H1 (cell line): ENCODE data around the gene RBMS1. TPM values are rescaled to one million over a fixed set of nuclear protein-coding genes. Genes with fewer than 3 reads are reported as not detected.

ENCODE experiments used
- CTCF ChIA-PET: fragments of 300-600 bp; sonication (Branson Sonifier 250); formaldehyde crosslinking; loops from one replicate; lab custom pipeline; 2021; ENCODE audit not compliant: partially characterized antibody; lab: Charles Lee
- POLR2A ChIA-PET: fragments of 300-600 bp; sonication (Branson Sonifier 250); formaldehyde crosslinking; loops from one replicate; lab custom pipeline; 2021; ENCODE audit warnings: inconsistent platforms; ENCODE audit not compliant: partially characterized antibody; lab: Charles Lee
- DNase-seq, 2 experiments: peaks; one replicate each; pipeline versions ENCODE4 v3.0.0 to v3.0.0-alpha.2; 2010 to 2022; ENCODE audit warnings: low spot score in 2 of 2, low read depth in 1 of 2, mixed read lengths in 1 of 2
- FAIRE-seq: peaks from 2 replicates; lab custom pipeline; 2011; peaks lifted over from hg19 to GRCh38; lab: Jason Lieb, UNC
- H2AFZ ChIP-seq: 2 replicates; pipeline ENCODE4 v1.8.1; 2012; ENCODE audit warnings: low read length, inconsistent platforms
- H2AK5ac ChIP-seq: 2 replicates; pipeline ENCODE4 v1.6.1; 2013; ENCODE audit warnings: low read depth, low read length
- H2BK120ac ChIP-seq: replicated peaks from 2 replicates; pipeline ENCODE3; 2013; ENCODE audit warnings: low read depth, low read length, inconsistent platforms
- H2BK12ac ChIP-seq: 2 replicates; pipeline ENCODE4 v1.6.1; 2013; ENCODE audit warnings: low read depth, low read length
- H2BK15ac ChIP-seq: 2 replicates; pipeline ENCODE4 v1.6.1; 2013; ENCODE audit warnings: low read length
- H2BK20ac ChIP-seq: 2 replicates; pipeline ENCODE4 v1.6.1; 2013; ENCODE audit warnings: low read length
- H2BK5ac ChIP-seq: 2 replicates; pipeline ENCODE4 v1.6.1; 2013; ENCODE audit warnings: low read depth, low read length
- H3K14ac ChIP-seq: 2 replicates; pipeline ENCODE4 v1.6.1; 2013; ENCODE audit warnings: inconsistent platforms; ENCODE audit not compliant: insufficient read length
- H3K18ac ChIP-seq: 2 replicates; pipeline ENCODE4 v1.6.1; 2013; ENCODE audit warnings: low read length; ENCODE audit errors: extremely low read depth
- H3K23ac ChIP-seq: 2 replicates; pipeline ENCODE4 v1.6.1; 2013; ENCODE audit warnings: inconsistent platforms; ENCODE audit not compliant: insufficient read length
- H3K23me2 ChIP-seq: 2 replicates; pipeline ENCODE4 v1.6.1; 2013; ENCODE audit warnings: low read depth, low read length
- H3K27ac ChIP-seq: 2 replicates; pipeline ENCODE4 v1.6.1; 2011; ENCODE audit warnings: low read depth, low read length, inconsistent platforms
- H3K27me3 ChIP-seq, 4 experiments: replicated peaks in 1 of 4; 1 replicate in 1 of 4; 2 replicates in 3 of 4; pipeline versions ENCODE4 v1.6.1 to v1.8.1; 2011 to 2013; ENCODE audit warnings: low read length in 3 of 4, mild to moderate bottlenecking in 3 of 4, inconsistent platforms in 2 of 4, mixed read lengths in 2 of 4, moderate library complexity in 1 of 4; ENCODE audit not compliant: control insufficient read depth in 3 of 4, insufficient read depth in 3 of 4; ENCODE audit errors: extremely low read depth in 1 of 4
- H3K36me3 ChIP-seq, 4 experiments: 2 replicates each; pipeline versions ENCODE4 v1.6.1 to v1.8.1; 2011 to 2013; ENCODE audit warnings: mild to moderate bottlenecking in 4 of 4, low read length in 3 of 4, moderate library complexity in 2 of 4, control low read depth in 1 of 4, inconsistent platforms in 1 of 4; ENCODE audit not compliant: insufficient read depth in 4 of 4, control insufficient read depth in 2 of 4
- H3K4ac ChIP-seq: replicated peaks from 2 replicates; pipeline ENCODE3; 2013; ENCODE audit warnings: low read length, low read depth, mixed read lengths, inconsistent platforms; ENCODE audit not compliant: insufficient read length
- H3K4me1 ChIP-seq, 4 experiments: replicated peaks in 1 of 4; 1 replicate in 1 of 4; 2 replicates in 3 of 4; pipeline versions ENCODE4 v1.6.1 to v1.8.1; 2011 to 2013; ENCODE audit warnings: low read length in 3 of 4, inconsistent platforms in 2 of 4, mixed read lengths in 1 of 4; ENCODE audit not compliant: insufficient read depth in 4 of 4, control insufficient read depth in 3 of 4
- H3K4me2 ChIP-seq, 2 experiments: 2 replicates each; pipeline versions ENCODE4 v1.6.1 to v1.8.1; 2011 to 2013; ENCODE audit warnings: low read depth in 2 of 2, low read length in 2 of 2, control low read depth in 1 of 2, inconsistent platforms in 1 of 2, mild to moderate bottlenecking in 1 of 2; ENCODE audit not compliant: insufficient read depth in 1 of 2
- H3K4me3 ChIP-seq, 4 experiments: fragments of 200-600, 300-600 bp in 1 of 4; sonication (generic), shearing (Covaris generic), sonication (Bioruptor Twin) in 1 of 4; 2 replicates each; pipeline versions ENCODE4 v1.5.1 to v1.8.1; 2011 to 2016; ENCODE audit warnings: low read length in 4 of 4, low read depth in 3 of 4, control low read depth in 2 of 4, inconsistent platforms in 2 of 4, mild to moderate bottlenecking in 2 of 4, mixed read lengths in 1 of 4, moderate library complexity in 1 of 4; ENCODE audit not compliant: insufficient read depth in 2 of 4; ENCODE audit errors: extremely low read depth in 1 of 4
- H3K56ac ChIP-seq: replicated peaks from 2 replicates; pipeline ENCODE3; 2013; ENCODE audit warnings: low read depth, mild to moderate bottlenecking, mixed read lengths, low read length, inconsistent platforms; ENCODE audit not compliant: insufficient read length
- H3K79me1 ChIP-seq: 2 replicates; pipeline ENCODE4 v1.6.1; 2013; ENCODE audit warnings: low read depth, low read length, control low read depth
- H3K79me2 ChIP-seq, 2 experiments: 2 replicates each; pipeline versions ENCODE4 v1.6.1 to v1.8.1; 2012 to 2013; ENCODE audit warnings: low read length in 2 of 2, mild to moderate bottlenecking in 2 of 2, inconsistent platforms in 1 of 2; ENCODE audit not compliant: insufficient read depth in 2 of 2, control insufficient read depth in 1 of 2
- H3K9ac ChIP-seq, 4 experiments: replicated peaks in 1 of 4; 1 replicate in 1 of 4; 2 replicates in 3 of 4; pipeline versions ENCODE4 v1.6.1 to v1.8.1; 2011 to 2013; ENCODE audit warnings: low read depth in 3 of 4, low read length in 3 of 4, control low read depth in 2 of 4, mild to moderate bottlenecking in 2 of 4, moderate library complexity in 2 of 4, inconsistent platforms in 1 of 4; ENCODE audit errors: extremely low read depth in 1 of 4
- H3K9me3 ChIP-seq, 2 experiments: 2 replicates each; pipeline versions ENCODE4 v1.6.1 to v1.8.1; 2012 to 2013; ENCODE audit warnings: mild to moderate bottlenecking in 2 of 2, moderate library complexity in 2 of 2, control low read depth in 1 of 2, inconsistent platforms in 1 of 2, low read depth in 1 of 2, low read length in 1 of 2, mixed read lengths in 1 of 2; ENCODE audit not compliant: insufficient read depth in 2 of 2
- H4K20me1 ChIP-seq, 2 experiments: replicated peaks in 1 of 2; 2 replicates each; pipeline versions ENCODE3 to v1.8.1; 2011 to 2013; ENCODE audit warnings: inconsistent platforms in 2 of 2, low read length in 2 of 2, mild to moderate bottlenecking in 1 of 2; ENCODE audit not compliant: insufficient read depth in 2 of 2, control insufficient read depth in 1 of 2
- H4K5ac ChIP-seq: 2 replicates; pipeline ENCODE4 v1.6.1; 2013; ENCODE audit warnings: low read length, low read depth, mixed read lengths, inconsistent platforms; ENCODE audit not compliant: insufficient read length
- H4K8ac ChIP-seq: 2 replicates; pipeline ENCODE4 v1.8.0; 2013; ENCODE audit warnings: mild to moderate bottlenecking, moderate library complexity, low read length, inconsistent platforms; ENCODE audit not compliant: insufficient read depth; ENCODE audit errors: extremely low read depth
- H4K91ac ChIP-seq: replicated peaks from 2 replicates; pipeline ENCODE3; 2013; ENCODE audit warnings: low read length, mixed read lengths, inconsistent platforms; ENCODE audit not compliant: insufficient read length
- ATF2 ChIP-seq: IDR thresholded peaks from 2 replicates; pipeline ENCODE4 v1.6.1; 2012; ENCODE audit warnings: low read length, inconsistent platforms
- CBX8 ChIP-seq: fragments of 300-800, 300-1000 bp; sonication (generic); IDR thresholded peaks from 2 replicates; pipeline ENCODE4 v1.7.1; 2016; ENCODE audit warnings: low read depth, low read length, borderline replicate concordance
- CHD2 ChIP-seq: IDR thresholded peaks from 2 replicates; pipeline ENCODE4 v1.6.1; 2012; ENCODE audit warnings: low read length, improper control_type of control experiment
- FOSL1 ChIP-seq: IDR thresholded peaks from 2 replicates; pipeline ENCODE4 v1.6.1; 2011; ENCODE audit warnings: mild to moderate bottlenecking, low read depth, low read length, moderate library complexity; ENCODE audit not compliant: insufficient read depth
- KDM4A ChIP-seq: IDR thresholded peaks from one replicate; pipeline ENCODE4 v1.7.1; 2012; ENCODE audit warnings: low read depth, mild to moderate bottlenecking, moderate library complexity, low read length, inconsistent platforms; ENCODE audit not compliant: severe bottlenecking
- NRF1 ChIP-seq: IDR thresholded peaks from 2 replicates; pipeline ENCODE4 v1.6.1; 2011; ENCODE audit warnings: mild to moderate bottlenecking, low read depth, low read length, improper control_type of control experiment
- RBBP5 ChIP-seq: IDR thresholded peaks from 2 replicates; pipeline ENCODE4 v1.7.1; 2012; ENCODE audit warnings: low read depth, mild to moderate bottlenecking, inconsistent platforms, low read length, moderate library complexity, borderline replicate concordance
- SP2 ChIP-seq: IDR thresholded peaks from 2 replicates; pipeline ENCODE4 v1.6.1; 2012; ENCODE audit warnings: mild to moderate bottlenecking, low read length, inconsistent platforms
- TAF1 ChIP-seq: IDR thresholded peaks from 2 replicates; pipeline ENCODE4 v1.6.1; 2011; ENCODE audit warnings: mild to moderate bottlenecking, low read depth, low read length
- WGBS, 2 experiments: shearing (Covaris generic) in 1 of 2; methylation state at CpG; one replicate each; pipeline versions ENCODE4 v1.1.6 to v1.1.7; 2013 to 2015; ENCODE audit warnings: low lambda C conversion rate in 2 of 2, mixed read lengths in 2 of 2, inconsistent platforms in 1 of 2, low coverage in 1 of 2, missing lambda C conversion rate in 1 of 2; ENCODE audit not compliant: insufficient replicate concordance in 2 of 2, insufficient coverage in 1 of 2, insufficient read length in 1 of 2; ENCODE audit errors: extremely low coverage in 1 of 2, missing lambda C conversion rate in 1 of 2; 5-methylcytosine and 5-hydroxymethylcytosine counted together
- polyA plus RNA-seq, 7 experiments: library from polyadenylated mRNA; depleted of rRNA in 3 of 7; stranded (reverse) in 5 of 7; unstranded in 2 of 7; fragments of >200 nt in 5 of 7; fragments of 200-250 nt in 2 of 7; gene quantifications; 1 replicate in 5 of 7; 2 replicates in 1 of 7; 4 replicates in 1 of 7; pipeline versions ENCODE4 v1.2.1 to v1.2.3, GENCODE V29; 2011 to 2013; ENCODE audit warnings: missing spikeins in 2 of 7, mixed read lengths in 2 of 7
- total RNA-seq: library from RNA; stranded (reverse); fragmentation: NEBNext Ultra II Directional; extraction: Animal tissue kit (Norgen Biotek cat#: 25700); gene quantifications from 2 replicates; pipeline ENCODE4 v1.2.1, GENCODE V29; 2021

The RBMS1 gene
- total and polyA plus RNA-seq, 2 of the 8 experiments (the other 6 are each of a cell fraction or from before 2014, with no cell fraction given): 53.7 to 60.0 TPM

- no peak overlapping the region for H4K5ac ChIP-seq
- H3K18ac ChIP-seq: no peak overlapping the region
- H3K79me1 ChIP-seq: no peaks in the 10 kb centered on the region
- H2AFZ ChIP-seq: no peak overlapping the region
- FAIRE-seq: no peak
- no peak overlapping the region for H2BK120ac ChIP-seq
- H3K4me1 ChIP-seq: peaks cover 0 to 5% (median 4%) of the 10 kb centered on the region in 4 experiments; a peak in 3 of 7 replicates
- no peaks in the 10 kb centered on the region; a peak in 1 of 7 replicates for H3K27me3 ChIP-seq
- 96% methylated on average over 4 of the region's 4 CpGs; no CpG with 5 or more reads in 1 of the 2 experiments for WGBS, 2 experiments
- no peak overlapping the region for H3K27ac ChIP-seq
- no peak overlapping the region for H3K56ac ChIP-seq
- H3K4me2 ChIP-seq: no peak overlapping the region
- H3K14ac ChIP-seq: no peak overlapping the region
- no peak overlapping the region for H2BK20ac ChIP-seq
- H3K9me3 ChIP-seq: no peaks in the 10 kb centered on the region
- no peak overlapping the region for H2BK5ac ChIP-seq
- no peak overlapping the region for H3K4ac ChIP-seq
- no peak overlapping the region for H4K91ac ChIP-seq
- CTCF ChIA-PET: interaction anchor here (1.1 to 1.4 kb wide), 2 partner anchors 19 to 189 kb away, joined by 3 to 5 read pairs; partner anchors contain the start of gene RBMS1
- H4K20me1 ChIP-seq: no peaks in the 10 kb centered on the region
- H2BK12ac ChIP-seq: no peak overlapping the region
- TF ChIP-seq KDM4A: no peak
- TF ChIP-seq CBX8: no peak
- no peak for TF ChIP-seq ATF2
- no peak for TF ChIP-seq CHD2
- TF ChIP-seq TAF1: no peak
- no peak for TF ChIP-seq SP2
- no peak for TF ChIP-seq RBBP5
- TF ChIP-seq FOSL1: no peak
- no peak for TF ChIP-seq NRF1
- H3K23ac ChIP-seq: no peak overlapping the region
- H3K9ac ChIP-seq: no peak overlapping the region
- H3K4me3 ChIP-seq: no peak overlapping the region
- no peaks in the 10 kb centered on the region for H3K36me3 ChIP-seq
- DNase-seq: no peak
- no peak overlapping the region for H4K8ac ChIP-seq
- POLR2A ChIA-PET: no interaction called here
- no peak overlapping the region for H2BK15ac ChIP-seq
- no peak overlapping the region for H2AK5ac ChIP-seq
- H3K23me2 ChIP-seq: no peaks in the 10 kb centered on the region
- no peaks in the 10 kb centered on the region for H3K79me2 ChIP-seq
These were observed 19.5 kb upstream of the RBMS1 start for GRCh38 chr2:160513120-160513519.
